GM12878 (cell line): ENCODE results near the gene KCNQ1OT1. TPM values are rescaled to one million over a fixed set of nuclear protein-coding genes. Genes with fewer than 3 reads are reported as not detected.

Experiments used
- ATAC-seq: fragments of 200-7000 bp; cut with Tn5 transposase; 3 replicates; pipeline ENCODE4 v1.9.1; 2020; ENCODE audit warnings: mild to moderate bottlenecking, moderate library complexity
- BruUV-seq: library from RNA; stranded (reverse); fragments of 400-500 nt; replicated peaks from 2 replicates; lab custom pipeline; 2021; lab: Mats Ljungman, UMichigan
- CTCF ChIA-PET: fragments of 300-600 bp; sonication (Branson Sonifier 250); formaldehyde crosslinking; extraction: SDS; loops from one replicate; lab custom pipeline; 2021; ENCODE audit warnings: inconsistent platforms; lab: Yijun Ruan, JAX
- POLR2A ChIA-PET: fragments of 350-600 bp; formaldehyde crosslinking; extraction: SDS; loops from one replicate; lab custom pipeline; 2021; ENCODE audit warnings: inconsistent platforms; lab: Charles Lee
- RAD21 ChIA-PET: fragments of 300-600 bp; sonication (Branson Sonifier 250); formaldehyde crosslinking; loops from one replicate; lab custom pipeline; 2023; ENCODE audit warnings: antibody characterized with exemption; ENCODE audit not compliant: unreplicated experiment; lab: Charles Lee
- SMC1A ChIA-PET: fragments of 300-600 bp; sonication (Branson Sonifier 250); formaldehyde crosslinking; loops from one replicate; lab custom pipeline; 2023; ENCODE audit not compliant: unreplicated experiment, uncharacterized antibody; lab: Charles Lee
- DNase-seq: peaks from one replicate; pipeline ENCODE4 v3.0.0-alpha.2; 2011; ENCODE audit warnings: low read depth, low spot score
- FAIRE-seq: peaks from 3 replicates; lab custom pipeline; 2011; peaks lifted over from hg19 to GRCh38; lab: Jason Lieb, UNC
- H2AFZ ChIP-seq: 2 replicates; pipeline ENCODE4 v1.6.0; 2011; ENCODE audit warnings: low read depth, low read length, control low read depth; ENCODE audit not compliant: control insufficient read depth
- H3K27ac ChIP-seq: 2 replicates; pipeline ENCODE4 v1.5.1; 2011; ENCODE audit warnings: control low read depth; ENCODE audit not compliant: control insufficient read depth, insufficient read depth
- H3K27me3 ChIP-seq, 2 experiments: replicated peaks in 1 of 2; 2 replicates each; pipeline versions ENCODE4 v1.6.0 to v1.6.1; 2011; ENCODE audit warnings: low read length in 1 of 2; ENCODE audit not compliant: control insufficient read depth in 2 of 2, insufficient read depth in 2 of 2
- H3K36me3 ChIP-seq, 2 experiments: 2 replicates each; pipeline ENCODE4 v1.5.1; 2011; ENCODE audit warnings: low read length in 1 of 2; ENCODE audit not compliant: control insufficient read depth in 2 of 2, insufficient read depth in 2 of 2
- H3K4me1 ChIP-seq: 2 replicates; pipeline ENCODE4 v1.6.1; 2011; ENCODE audit warnings: mild to moderate bottlenecking, low read length, moderate library complexity, mixed read lengths; ENCODE audit not compliant: control insufficient read depth, insufficient read depth
- H3K4me2 ChIP-seq: 2 replicates; pipeline ENCODE4 v1.6.0; 2011; ENCODE audit warnings: control low read depth; ENCODE audit not compliant: control insufficient read depth, insufficient read depth
- H3K4me3 ChIP-seq: fragments of 200-600 bp; sonication (generic); 2 replicates; pipeline ENCODE4 v1.5.1; 2016
- H3K79me2 ChIP-seq: 2 replicates; pipeline ENCODE4 v1.6.0; 2011; ENCODE audit warnings: low read length; ENCODE audit not compliant: control insufficient read depth, insufficient read depth
- H3K9ac ChIP-seq: 2 replicates; pipeline ENCODE4 v1.8.0; 2011; ENCODE audit warnings: low read length, control low read depth, mixed read lengths; ENCODE audit not compliant: control insufficient read depth, insufficient read depth
- H3K9me3 ChIP-seq: replicated peaks from 3 replicates; pipeline ENCODE4 v1.5.1; 2011; ENCODE audit warnings: mild to moderate bottlenecking, low read length; ENCODE audit not compliant: control insufficient read depth, insufficient read depth
- H4K20me1 ChIP-seq: 2 replicates; pipeline ENCODE4 v1.6.0; 2011; ENCODE audit not compliant: control insufficient read depth, insufficient read depth
- CTCF ChIP-seq, 3 experiments: IDR thresholded peaks in 2 of 3; conservative IDR thresholded peaks in 1 of 3; 2 replicates each; pipeline ENCODE4 v1.5.1; 2011; ENCODE audit warnings: low read depth in 3 of 3, low read length in 3 of 3, mild to moderate bottlenecking in 3 of 3, control low read depth in 2 of 3, moderate library complexity in 2 of 3, inconsistent platforms in 1 of 3, mixed read lengths in 1 of 3; ENCODE audit not compliant: control insufficient read depth in 2 of 3, insufficient read depth in 1 of 3; ENCODE audit errors: extremely low read depth in 1 of 3
- DPF2 ChIP-seq: fragments of 450-650 bp; IDR thresholded peaks from 2 replicates; pipeline ENCODE4 v1.6.1; 2017; ENCODE audit warnings: mild to moderate bottlenecking
- E4F1 ChIP-seq: fragments of 450-650 bp; IDR thresholded peaks from 2 replicates; pipeline ENCODE4 v1.6.1; 2018; ENCODE audit warnings: borderline replicate concordance, mild to moderate bottlenecking; ENCODE audit not compliant: partially characterized antibody
- NKRF ChIP-seq: fragments of 450-650 bp; conservative IDR thresholded peaks from 2 replicates; pipeline ENCODE4 v1.6.1; 2017; ENCODE audit warnings: mild to moderate bottlenecking, moderate library complexity
- NR2C2 ChIP-seq: IDR thresholded peaks from 2 replicates; pipeline ENCODE4 v1.6.1; 2011; ENCODE audit warnings: borderline replicate concordance, low read depth; ENCODE audit not compliant: control insufficient read depth, insufficient read length
- NRF1 ChIP-seq: conservative IDR thresholded peaks from 2 replicates; pipeline ENCODE4 v1.6.1; 2011; ENCODE audit warnings: mild to moderate bottlenecking, low read depth, low read length, improper control_type of control experiment
- RCOR1 ChIP-seq: conservative IDR thresholded peaks from 2 replicates; pipeline ENCODE4 v1.6.1; 2012; ENCODE audit warnings: low read depth, low read length, improper control_type of control experiment
- RELA ChIP-seq: fragments of 450-650 bp; IDR thresholded peaks from 2 replicates; pipeline ENCODE4 v1.8.0; 2014; ENCODE audit warnings: borderline replicate concordance; ENCODE audit not compliant: partially characterized antibody
- SPI1 ChIP-seq: IDR thresholded peaks from 2 replicates; pipeline ENCODE4 v1.6.1; 2011; ENCODE audit warnings: low read depth, mild to moderate bottlenecking, low read length, moderate library complexity, borderline replicate concordance; ENCODE audit not compliant: insufficient read depth
- TBL1XR1 ChIP-seq: IDR thresholded peaks from 2 replicates; pipeline ENCODE4 v1.6.1; 2012; ENCODE audit warnings: low read depth, low read length, improper control_type of control experiment
- ZNF24 ChIP-seq: fragments of 450-650 bp; IDR thresholded peaks from 2 replicates; pipeline ENCODE4 v1.6.1; 2017; ENCODE audit warnings: antibody characterized with exemption, mild to moderate bottlenecking
- ZZZ3 ChIP-seq: IDR thresholded peaks from 2 replicates; pipeline ENCODE4 v1.6.1; 2011; ENCODE audit warnings: low read depth; ENCODE audit not compliant: control insufficient read depth, insufficient read length
- WGBS: methylation state at CpG from one replicate; pipeline ENCODE4 v1.1.6; 2016; ENCODE audit warnings: low lambda C conversion rate; ENCODE audit not compliant: insufficient replicate concordance, insufficient coverage; ENCODE audit errors: missing lambda C conversion rate; 5-methylcytosine and 5-hydroxymethylcytosine counted together
- in situ Hi-C: fragments of 300-500 bp; cut with MboI; formaldehyde crosslinking; loops from 9 replicates; pipeline ENCODE4 v1.14.3; 2018; ENCODE audit warnings: mixed read lengths
- intact Hi-C: fragments of 100-400 bp; cut with micrococcal nuclease; formaldehyde crosslinking; loops from one replicate; pipeline ENCODE4 v1.14.2; 2022; ENCODE audit not compliant: unreplicated experiment
- polyA plus RNA-seq, 11 experiments: library from polyadenylated mRNA; depleted of rRNA in 4 of 11; unstranded in 6 of 11; stranded (reverse) in 5 of 11; fragments of >200 nt; fragmentation: Nextera tagmentation in 4 of 11; fragmentation: Illumina TruSeq in 1 of 11; extraction: Ambion mirVana in 4 of 11; extraction: Trizol in 1 of 11; gene quantifications; 1 replicate in 1 of 11; 2 replicates in 10 of 11; pipeline versions ENCODE4 v1.2.1 to v1.2.3, GENCODE V29; 2011 to 2016; ENCODE audit warnings: inconsistent platforms in 2 of 11, missing spikeins in 2 of 11, low read depth in 1 of 11
- total RNA-seq, 4 experiments: library from RNA; depleted of rRNA in 3 of 4; stranded (reverse); fragments of >200 nt in 3 of 4; fragmentation: Illumina TruSeq in 1 of 4; extraction: Trizol in 1 of 4; gene quantifications; 2 replicates each; pipeline versions ENCODE4 v1.2.1 to v1.2.3, GENCODE V29; 2013 to 2021

The KCNQ1OT1 gene
- total and polyA plus RNA-seq, 10 of the 15 experiments (the other 5 are each of a cell fraction or from before 2014, with no cell fraction given), result 0.02 to 1.6 (median 0.41) TPM

GRCh38 chr11:2666828-2667570 is 32.8 kb downstream of the KCNQ1OT1 start:
- ATAC-seq (no peak), DNase-seq (no peak)
- Histone ChIP-seq H3K36me3 (no peaks in the 10 kb centered on the region; a peak in 2 of 4 replicates), H2AFZ (no peak overlapping the region), H3K9ac (no peak overlapping the region), H3K4me2 (no peak overlapping the region), H3K9me3 (no peaks in the 10 kb centered on the region; the same call in 2 of the 3 replicates)
- in situ Hi-C loops (no loop called here), intact Hi-C loops (no loop called here)
- POLR2A ChIA-PET, result no interaction called here
- no TSS peak for BruUV-seq
- TF ChIP-seq RCOR1, result no peak
- TF ChIP-seq NR2C2, result no peak
- no peak for TF ChIP-seq NKRF
- no peak for TF ChIP-seq RELA
- TF ChIP-seq SPI1, result no peak
- no peak for TF ChIP-seq NRF1
- no peak for TF ChIP-seq ZZZ3
- TF ChIP-seq E4F1, result no peak
- no peak for TF ChIP-seq CTCF (IDR thresholded peaks at IDR 0.05 in 2 of 3, conservative IDR thresholded peaks at IDR 0.05 in 1 of 3; ENCODE audit: control insufficient read depth in 2 of 3, extremely low read depth in 1 of 3, insufficient read depth in 1 of 3, low read depth in 3 of 3, low read length in 3 of 3)
- no peak for TF ChIP-seq DPF2
- TF ChIP-seq TBL1XR1, result no peak
- no peak for TF ChIP-seq ZNF24
- TF ChIP-seq, all 136 proteins: peak for 0
- no peak for FAIRE-seq
- H3K27ac ChIP-seq, result no peak overlapping the region
- H3K79me2 ChIP-seq, result no peaks in the 10 kb centered on the region; the same call in 1 of the 2 replicates
- ChIA-PET RAD21 (no interaction called here), CTCF (no interaction called here), SMC1A (no interaction called here)
- no peaks in the 10 kb centered on the region for H3K4me1 ChIP-seq
- WGBS, result 49% methylated on average over 15 of the region's 15 CpGs
- H3K4me3 ChIP-seq, result no peak overlapping the region
- no peaks in the 10 kb centered on the region for H4K20me1 ChIP-seq
- H3K27me3 ChIP-seq, result no peaks in the 10 kb centered on the region
